Ecto neural progenitor cell (in vitro differentiated cells): ENCODE results near the gene NEURL2.

Experiments
- DNase-seq: peaks from one replicate; pipeline ENCODE4 v3.0.0-alpha.2; 2018; ENCODE audit warnings: low spot score

Gene NEURL2

GRCh38 chr20:45873409-45874103 lies 17.5 kb downstream of the NEURL2 start:
- DNase-seq = no peak

GRCh38 chr20:45872626-45873025 lies 18.4 kb downstream of the NEURL2 start:
- no peak for DNase-seq

- DNase-seq = no peak
Measured at GRCh38 chr20:45867819-45868176, 23.2 kb downstream of the NEURL2 start.

- no peak for DNase-seq
Measured at GRCh38 chr20:45867136-45867818, 23.7 kb downstream of the NEURL2 start.

GRCh38 chr20:45866454-45866853 lies 24.6 kb downstream of the NEURL2 start:
- DNase-seq = no peak

GRCh38 chr20:45863543-45864470 lies 27.2 kb downstream of the NEURL2 start:
- DNase-seq = no peak

GRCh38 chr20:45861221-45862075 lies 29.6 kb downstream of the NEURL2 start:
- DNase-seq = no peak

GRCh38 chr20:45860560-45861220 lies 30.3 kb downstream of the NEURL2 start:
- DNase-seq = no peak

- no peak for DNase-seq
Measured at GRCh38 chr20:45859916-45860315, 31.1 kb downstream of the NEURL2 start.

- DNase-seq = no peak
Measured at GRCh38 chr20:45857882-45858216, 33.2 kb downstream of the NEURL2 start.

- peak; percentile 95 for DNase-seq
Measured at GRCh38 chr20:45857114-45857881, 33.7 kb downstream of the NEURL2 start, which contains the start of the genes ACOT8 and ZSWIM3. TSS of gene ACOT8 (minus strand) at chr20:45857392. CDS start at chr20:45857315, 77 bp downstream. TSS of gene ZSWIM3 (plus strand) at chr20:45857614. CDS start at chr20:45857826, 212 bp downstream.

- no peak for DNase-seq
Measured at GRCh38 chr20:45853484-45853883, 37.5 kb downstream of the NEURL2 start.

GRCh38 chr20:45852326-45852725 lies 38.7 kb downstream of the NEURL2 start:
- no peak for DNase-seq

GRCh38 chr20:45851501-45851900 lies 39.5 kb downstream of the NEURL2 start:
- DNase-seq = no peak

GRCh38 chr20:45850926-45851325 lies 40.1 kb downstream of the NEURL2 start:
- DNase-seq = no peak

GRCh38 chr20:45850238-45850637 lies 40.8 kb downstream of the NEURL2 start:
- DNase-seq = no peak

- DNase-seq = no peak
Measured at GRCh38 chr20:45848969-45849582, 41.9 kb downstream of the NEURL2 start.

GRCh38 chr20:45848421-45848820 lies 42.6 kb downstream of the NEURL2 start:
- DNase-seq = no peak

- no peak for DNase-seq
Measured at GRCh38 chr20:45845452-45845851, 45.6 kb downstream of the NEURL2 start.

- no peak for DNase-seq
Measured at GRCh38 chr20:45843506-45843905, 47.5 kb downstream of the NEURL2 start.
